ENCODE results near the gene SBF2. TPM values are rescaled to one million over a fixed set of nuclear protein-coding genes. Genes with fewer than 3 reads are reported as not detected.

Gene SBF2
- total and polyA plus RNA-seq, 2 of the 13 experiments (the other 11 are each of a cell fraction or from before 2014, with no cell fraction given) = 24.0 to 45.8 TPM

DNA sequence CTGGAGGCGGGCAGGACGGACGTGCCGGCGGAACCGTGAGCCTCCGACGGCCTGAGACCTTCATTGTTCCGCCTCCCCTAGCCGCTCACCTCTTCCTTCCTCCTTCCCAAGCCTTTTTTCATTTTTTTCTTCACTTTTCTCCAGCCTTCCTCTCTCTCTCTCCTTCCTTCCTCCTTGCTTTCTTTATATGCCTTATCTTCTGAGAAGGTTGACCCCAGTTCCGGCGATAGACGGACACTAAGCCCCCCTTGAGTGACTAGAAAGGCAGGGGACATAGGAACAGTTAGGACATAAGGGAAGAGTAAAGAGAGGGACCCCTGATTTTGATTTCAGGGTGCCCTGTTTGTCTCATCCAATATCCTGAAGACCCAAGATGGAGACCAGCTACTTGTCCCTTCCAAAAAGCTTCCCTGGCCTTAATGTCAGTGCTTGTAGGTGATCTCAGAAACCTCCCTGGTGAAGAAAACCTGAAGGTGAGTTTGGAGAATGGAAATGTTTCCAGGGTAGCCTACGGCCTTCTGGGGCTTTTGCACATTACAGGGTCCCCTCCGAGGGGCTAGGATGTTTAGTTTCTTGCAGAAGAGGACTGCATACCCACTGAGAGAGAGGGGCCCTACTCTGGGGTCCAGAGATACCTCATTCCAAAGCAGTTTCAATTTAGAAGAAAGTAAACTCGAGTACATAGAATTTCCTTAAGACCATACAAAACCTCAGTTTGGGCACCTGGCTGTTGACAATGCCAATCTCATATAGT is 14.4 kb upstream of the SBF2 start (continued):
- 0 out of 2 replicates have a peak, but pooled peaks have one; percentile 30 for TF ChIP-seq NCOA1 (CRISPR knock-in tag; IDR thresholded peaks at IDR 0.05)
- peak; percentile 9; the same call in 1 of the 2 replicates for TF ChIP-seq PITX1 (CRISPR knock-in tag; IDR thresholded peaks at IDR 0.05)
- TF ChIP-seq ZBTB7B (CRISPR knock-in tag; IDR thresholded peaks at IDR 0.05) = 0 out of 2 replicates have a peak, but pooled peaks have one; percentile 38
- TF ChIP-seq, protein P1, sequence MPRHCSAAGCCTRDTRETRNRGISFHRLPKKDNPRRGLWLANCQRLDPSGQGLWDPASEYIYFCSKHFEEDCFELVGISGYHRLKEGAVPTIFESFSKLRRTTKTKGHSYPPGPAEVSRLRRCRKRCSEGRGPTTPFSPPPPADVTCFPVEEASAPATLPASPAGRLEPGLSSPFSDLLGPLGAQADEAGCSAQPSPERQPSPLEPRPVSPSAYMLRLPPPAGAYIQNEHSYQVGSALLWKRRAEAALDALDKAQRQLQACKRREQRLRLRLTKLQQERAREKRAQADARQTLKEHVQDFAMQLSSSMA (CRISPR knock-in tag; IDR thresholded peaks at IDR 0.05) = no peak
- TF ChIP-seq, protein P2, sequence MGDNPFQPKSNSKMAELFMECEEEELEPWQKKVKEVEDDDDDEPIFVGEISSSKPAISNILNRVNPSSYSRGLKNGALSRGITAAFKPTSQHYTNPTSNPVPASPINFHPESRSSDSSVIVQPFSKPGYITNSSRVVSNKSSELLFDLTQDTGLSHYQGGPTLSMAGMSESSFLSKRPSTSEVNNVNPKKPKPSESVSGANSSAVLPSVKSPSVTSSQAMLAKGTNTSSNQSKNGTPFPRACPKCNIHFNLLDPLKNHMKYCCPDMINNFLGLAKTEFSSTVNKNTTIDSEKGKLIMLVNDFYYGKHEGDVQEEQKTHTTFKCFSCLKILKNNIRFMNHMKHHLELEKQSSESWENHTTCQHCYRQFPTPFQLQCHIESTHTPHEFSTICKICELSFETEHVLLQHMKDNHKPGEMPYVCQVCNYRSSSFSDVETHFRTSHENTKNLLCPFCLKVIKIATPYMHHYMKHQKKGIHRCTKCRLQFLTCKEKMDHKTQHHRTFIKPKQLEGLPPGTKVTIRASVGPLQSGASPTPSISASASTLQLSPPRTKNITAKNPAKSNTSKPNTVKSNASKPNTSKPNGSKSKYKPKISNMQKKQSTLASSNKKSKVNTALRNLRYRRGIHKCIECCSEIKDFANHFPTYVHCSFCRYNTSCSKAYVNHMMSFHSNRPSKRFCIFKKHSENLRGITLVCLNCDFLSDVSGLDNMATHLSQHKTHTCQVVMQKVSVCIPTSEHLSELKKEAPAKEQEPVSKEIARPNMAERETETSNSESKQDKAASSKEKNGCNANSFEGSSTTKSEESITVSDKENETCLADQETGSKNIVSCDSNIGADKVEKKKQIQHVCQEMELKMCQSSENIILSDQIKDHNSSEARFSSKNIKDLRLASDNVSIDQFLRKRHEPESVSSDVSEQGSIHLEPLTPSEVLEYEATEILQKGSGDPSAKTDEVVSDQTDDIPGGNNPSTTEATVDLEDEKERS (CRISPR knock-in tag; IDR thresholded peaks at IDR 0.05) = 0 out of 2 replicates have a peak, but pooled peaks have one; percentile 27
- peak; percentile 97 for TF ChIP-seq ZNF777 (CRISPR knock-in tag; IDR thresholded peaks at IDR 0.05)
- peak; percentile 45 for TF ChIP-seq MED8 (CRISPR knock-in tag; IDR thresholded peaks at IDR 0.05; ENCODE audit: insufficient replicate concordance)
- no peak for TF ChIP-seq HOXD1 (CRISPR knock-in tag; IDR thresholded peaks at IDR 0.05)
- no peak for TF ChIP-seq TOPORS (CRISPR knock-in tag; IDR thresholded peaks at IDR 0.05)
- TF ChIP-seq ZNF605 (CRISPR knock-in tag; IDR thresholded peaks at IDR 0.05) = 0 out of 2 replicates have a peak, but pooled peaks have one; percentile 37
- TF ChIP-seq ZNF441 (CRISPR knock-in tag; IDR thresholded peaks at IDR 0.05; ENCODE audit: borderline replicate concordance) = 0 out of 2 replicates have a peak, but pooled peaks have one; percentile 26
- peak; percentile 96; the same call in 1 of the 2 replicates for TF ChIP-seq ZNF292 (CRISPR knock-in tag; IDR thresholded peaks at IDR 0.05; ENCODE audit: borderline replicate concordance, low read depth)
- 0 out of 2 replicates have a peak, but pooled peaks have one; percentile 46 for TF ChIP-seq KDM2A (CRISPR knock-in tag; IDR thresholded peaks at IDR 0.05; ENCODE audit: borderline replicate concordance, low read depth)
- 0 out of 2 replicates have a peak, but pooled peaks have one; percentile 8 for TF ChIP-seq ZNF335 (CRISPR knock-in tag; IDR thresholded peaks at IDR 0.05)
- peak; percentile 11; the same call in 1 of the 2 replicates for TF ChIP-seq JUN (CRISPR knock-in tag; IDR thresholded peaks at IDR 0.05)
- TF ChIP-seq ZFP36L1 (CRISPR knock-in tag; IDR thresholded peaks at IDR 0.05) = peak; percentile 53; the same call in 1 of the 2 replicates
- TF ChIP-seq, protein P3, sequence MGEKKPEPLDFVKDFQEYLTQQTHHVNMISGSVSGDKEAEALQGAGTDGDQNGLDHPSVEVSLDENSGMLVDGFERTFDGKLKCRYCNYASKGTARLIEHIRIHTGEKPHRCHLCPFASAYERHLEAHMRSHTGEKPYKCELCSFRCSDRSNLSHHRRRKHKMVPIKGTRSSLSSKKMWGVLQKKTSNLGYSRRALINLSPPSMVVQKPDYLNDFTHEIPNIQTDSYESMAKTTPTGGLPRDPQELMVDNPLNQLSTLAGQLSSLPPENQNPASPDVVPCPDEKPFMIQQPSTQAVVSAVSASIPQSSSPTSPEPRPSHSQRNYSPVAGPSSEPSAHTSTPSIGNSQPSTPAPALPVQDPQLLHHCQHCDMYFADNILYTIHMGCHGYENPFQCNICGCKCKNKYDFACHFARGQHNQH (CRISPR knock-in tag; IDR thresholded peaks at IDR 0.05) = no peak; the same call in 1 of the 2 replicates
- TF ChIP-seq, protein P4, sequence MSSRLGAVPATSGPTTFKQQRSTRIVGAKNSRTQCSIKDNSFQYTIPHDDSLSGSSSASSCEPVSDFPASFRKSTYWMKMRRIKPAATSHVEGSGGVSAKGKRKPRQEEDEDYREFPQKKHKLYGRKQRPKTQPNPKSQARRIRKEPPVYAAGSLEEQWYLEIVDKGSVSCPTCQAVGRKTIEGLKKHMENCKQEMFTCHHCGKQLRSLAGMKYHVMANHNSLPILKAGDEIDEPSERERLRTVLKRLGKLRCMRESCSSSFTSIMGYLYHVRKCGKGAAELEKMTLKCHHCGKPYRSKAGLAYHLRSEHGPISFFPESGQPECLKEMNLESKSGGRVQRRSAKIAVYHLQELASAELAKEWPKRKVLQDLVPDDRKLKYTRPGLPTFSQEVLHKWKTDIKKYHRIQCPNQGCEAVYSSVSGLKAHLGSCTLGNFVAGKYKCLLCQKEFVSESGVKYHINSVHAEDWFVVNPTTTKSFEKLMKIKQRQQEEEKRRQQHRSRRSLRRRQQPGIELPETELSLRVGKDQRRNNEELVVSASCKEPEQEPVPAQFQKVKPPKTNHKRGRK (CRISPR knock-in tag; IDR thresholded peaks at IDR 0.05) = peak; percentile 92
